ENCODE results near the gene SLC22A7. TPM values are rescaled to one million over a fixed set of nuclear protein-coding genes. Genes with fewer than 3 reads are reported as not detected.

Gene SLC22A7
- 0.18 TPM for total RNA-seq

GRCh38 chr6:43297644-43298564 is at the start of gene SLC22A7:
SLC22A7 (plus strand) TSS chr6:43298260; CDS start chr6:43298359, 99 bp downstream.

GRCh38 chr6:43308101-43308989 is 10.3 kb downstream of the SLC22A7 start, which contains the start of gene CRIP3:
CRIP3 (minus strand) TSS chr6:43308826; CDS start chr6:43308792, 34 bp downstream.

Small RNA genes within 50 kb of the gene (small RNA-seq; reads per million reads assigned to genes)
- not detected for gene RPL12P47 (ENCODE audit: low replicate concordance)

Other genes with a start within 250 kb of the SLC22A7 start
- gene CUL7, start 244.4 kb upstream of the SLC22A7 start, total RNA-seq = 40.5 TPM
- 23.5 TPM for gene MRPL2, start 238.8 kb upstream of the SLC22A7 start, total RNA-seq
- 43.6 TPM for gene KLC4, start 238.6 kb upstream of the SLC22A7 start, total RNA-seq
- gene PTK7, start 221.9 kb upstream of the SLC22A7 start, total RNA-seq = 252 TPM
- 25.5 TPM for gene SRF, start 127.0 kb upstream of the SLC22A7 start, total RNA-seq
- gene CUL9, start 116.1 kb upstream of the SLC22A7 start, total RNA-seq = 46.2 TPM
- gene DNPH1, start 68.8 kb upstream of the SLC22A7 start, total RNA-seq = 64.1 TPM
- gene TTBK1, start 54.8 kb upstream of the SLC22A7 start, total RNA-seq = 0.29 TPM
- gene CRIP3, start 10.6 kb downstream of the SLC22A7 start, total RNA-seq = 2.6 TPM
- 15.3 TPM for gene ZNF318, start 71.4 kb downstream of the SLC22A7 start, total RNA-seq
- gene ABCC10, start 129.3 kb downstream of the SLC22A7 start, total RNA-seq = 18.5 TPM
- 1.3 TPM for gene DLK2, start 157.3 kb downstream of the SLC22A7 start, total RNA-seq
- 25.9 TPM for gene TJAP1, start 179.3 kb downstream of the SLC22A7 start, total RNA-seq
- 1.6 TPM for gene LRRC73, start 212.1 kb downstream of the SLC22A7 start, total RNA-seq
- 83.7 TPM for gene YIPF3, start 218.7 kb downstream of the SLC22A7 start, total RNA-seq
- gene POLR1C, start 218.8 kb downstream of the SLC22A7 start, total RNA-seq = 28.6 TPM